NCI-H2227 (cell line): Measurements from ENCODE around the gene PPFIA2.

Experiments used
- DNase-seq: peaks from one replicate; lab custom pipeline; 2025; ENCODE audit not compliant: unreplicated experiment; lab: John Stamatoyannopoulos, UW

PPFIA2 gene

GRCh38 chr12:81284137-81284536, 475.0 kb downstream of the PPFIA2 start:
- no peak for DNase-seq

DNA sequence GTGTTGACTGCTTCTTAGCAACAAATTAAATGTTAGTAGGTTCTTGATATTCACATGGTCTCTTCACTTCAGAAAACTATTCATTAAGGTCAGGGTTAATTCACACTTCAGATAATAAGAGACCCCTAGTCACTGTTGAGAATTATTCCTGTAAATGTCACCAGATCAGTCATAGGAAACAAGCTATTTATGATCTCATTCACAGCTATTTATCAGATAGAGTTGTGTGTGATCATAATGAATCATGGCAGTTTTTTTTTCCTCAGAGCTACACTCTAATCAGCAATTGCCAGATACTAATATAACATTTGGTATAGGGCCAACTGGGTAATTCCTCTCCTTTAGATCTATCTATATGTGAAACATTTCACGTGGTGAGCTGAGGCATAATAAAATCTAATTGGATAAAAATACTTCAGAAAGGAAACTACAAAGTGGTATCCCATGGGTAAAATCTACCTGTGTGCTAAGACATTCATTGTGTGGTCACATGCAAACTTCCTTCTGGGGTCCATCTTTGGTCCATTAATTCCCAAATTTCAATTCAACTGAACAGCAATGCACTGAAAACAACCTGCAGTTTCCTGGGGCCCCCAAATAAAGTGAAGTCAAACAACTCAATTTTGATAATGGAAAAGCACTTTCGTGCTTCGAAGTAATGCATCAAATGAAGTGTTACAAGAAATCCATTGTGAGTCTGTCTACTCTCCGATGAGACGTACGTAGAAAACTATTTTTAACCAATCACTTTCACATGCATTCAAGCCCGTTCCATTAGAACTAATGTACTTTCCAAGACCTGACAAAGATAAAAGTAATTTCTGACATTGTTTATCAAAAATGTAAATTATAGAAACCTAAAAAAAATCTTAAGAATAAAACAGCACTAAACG, 484.3 kb downstream of the PPFIA2 start:
- DNase-seq: peak; percentile 74

- DNase-seq: no peak
Observed at GRCh38 chr12:81270385-81270784, 488.8 kb downstream of the PPFIA2 start.

- DNase-seq: no peak
Observed at GRCh38 chr12:81263072-81263471, 496.1 kb downstream of the PPFIA2 start.

GRCh38 chr12:81261508-81262207, 497.5 kb downstream of the PPFIA2 start:
- no peak for DNase-seq

GRCh38 chr12:81259360-81259759, 499.8 kb downstream of the PPFIA2 start:
- no peak for DNase-seq

DNA sequence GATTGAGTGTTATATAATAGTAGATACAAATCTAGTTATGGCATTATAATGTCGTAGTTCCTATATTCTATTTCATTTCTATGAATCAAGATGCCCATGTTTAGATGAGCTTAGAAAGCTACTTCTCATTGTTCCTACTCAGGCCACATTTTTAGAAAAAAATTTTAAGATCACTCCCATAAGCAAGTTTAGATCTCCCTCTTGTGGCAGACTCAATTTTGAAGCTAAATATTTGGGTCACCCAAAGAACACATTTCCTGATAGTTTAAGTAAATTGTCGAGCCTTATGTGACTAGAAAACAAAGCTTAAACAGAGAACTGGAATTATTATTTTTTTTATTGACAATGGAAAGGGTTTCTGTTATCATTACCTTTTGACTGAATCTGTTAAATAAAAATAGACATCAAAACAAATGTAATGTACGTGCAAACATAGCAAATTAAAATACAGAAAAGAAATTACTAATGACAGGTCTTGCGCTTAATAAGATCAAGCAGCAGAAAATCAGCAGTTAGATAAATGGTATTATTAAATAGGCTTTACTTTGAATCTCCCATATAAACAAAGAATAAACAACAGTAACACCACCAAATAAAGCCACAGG, 501.1 kb downstream of the PPFIA2 start:
- peak; percentile 84 for DNase-seq

DNA sequence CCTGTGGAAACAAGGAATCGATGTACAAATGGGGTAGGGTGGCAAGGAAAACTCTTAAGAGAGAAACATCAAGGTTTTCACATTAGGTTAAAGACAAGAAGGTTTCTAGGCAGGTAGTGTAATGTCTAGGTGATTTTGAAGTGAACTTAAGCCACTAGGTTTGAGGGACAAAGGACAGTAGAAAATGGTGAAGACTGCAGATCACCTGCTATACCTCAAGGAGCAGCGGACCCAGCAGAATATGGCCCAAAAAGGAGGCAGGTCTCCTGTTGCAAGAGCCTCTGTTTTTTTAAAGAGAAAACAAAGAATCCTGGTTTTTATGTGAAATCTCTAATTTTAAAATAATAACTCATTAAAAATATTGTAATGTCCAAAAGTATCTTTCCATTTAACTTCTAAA, 503.2 kb downstream of the PPFIA2 start:
- no peak for DNase-seq

GRCh38 chr12:81255456-81255855, 503.7 kb downstream of the PPFIA2 start:
- no peak for DNase-seq

DNA sequence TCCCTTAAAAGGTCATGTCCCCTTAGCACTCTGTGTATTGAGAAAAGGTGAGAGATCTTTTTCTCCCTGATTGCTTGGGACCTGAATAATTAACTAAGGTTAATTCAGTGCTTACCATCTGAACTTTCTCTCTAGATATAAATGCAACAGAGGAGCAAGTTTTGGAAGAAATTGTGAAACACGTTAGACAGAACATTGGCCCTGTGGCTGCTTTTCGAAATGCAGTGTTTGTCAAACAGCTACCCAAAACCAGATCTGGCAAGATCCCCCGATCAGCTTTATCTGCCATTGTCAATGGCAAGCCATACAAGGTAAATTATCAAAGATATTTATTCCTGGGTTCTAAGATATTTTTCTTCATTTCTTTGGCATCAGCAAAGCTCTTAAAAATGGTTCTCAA, 505.8 kb downstream of the PPFIA2 start:
- DNase-seq: no peak

DNA sequence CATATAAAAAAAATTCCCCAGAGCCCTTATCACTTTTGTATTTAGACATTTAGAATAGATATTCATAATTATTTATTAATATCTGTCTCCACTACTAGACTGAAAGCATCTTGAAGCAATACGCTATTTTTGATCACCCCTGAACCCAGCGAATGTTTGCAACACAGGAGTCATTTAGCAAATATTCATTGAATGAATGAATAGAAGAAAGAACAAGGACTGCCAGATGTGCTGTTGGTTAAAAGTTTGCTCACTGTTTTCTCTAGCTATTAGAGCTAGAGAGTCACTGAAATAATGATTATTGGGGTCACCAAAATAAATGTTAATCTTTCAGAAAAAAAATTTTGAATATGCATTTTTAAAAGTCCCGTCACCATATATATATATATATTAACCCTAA, 506.9 kb downstream of the PPFIA2 start:
- DNase-seq: no peak

DNA sequence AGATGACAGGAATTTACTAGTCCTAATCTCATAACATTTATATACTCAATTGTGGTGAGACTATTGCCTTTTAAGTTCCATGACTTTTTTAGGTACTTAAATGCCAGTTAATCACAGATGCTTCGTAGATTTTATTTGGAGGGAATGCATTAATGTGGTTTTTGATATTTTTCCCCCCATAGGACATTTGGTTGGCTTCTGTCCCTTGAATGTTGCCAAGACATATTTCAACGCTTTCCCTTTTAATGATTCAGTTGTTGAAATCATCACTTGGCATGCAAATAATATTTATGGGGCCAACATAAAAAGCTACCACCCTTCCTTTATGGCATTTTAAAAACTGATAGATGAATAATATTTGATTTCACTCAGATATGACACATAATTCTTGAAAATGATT, 509.2 kb downstream of the PPFIA2 start:
- DNase-seq: no peak

GRCh38 chr12:81245907-81246570, 513.1 kb downstream of the PPFIA2 start:
- DNase-seq: no peak

DNA sequence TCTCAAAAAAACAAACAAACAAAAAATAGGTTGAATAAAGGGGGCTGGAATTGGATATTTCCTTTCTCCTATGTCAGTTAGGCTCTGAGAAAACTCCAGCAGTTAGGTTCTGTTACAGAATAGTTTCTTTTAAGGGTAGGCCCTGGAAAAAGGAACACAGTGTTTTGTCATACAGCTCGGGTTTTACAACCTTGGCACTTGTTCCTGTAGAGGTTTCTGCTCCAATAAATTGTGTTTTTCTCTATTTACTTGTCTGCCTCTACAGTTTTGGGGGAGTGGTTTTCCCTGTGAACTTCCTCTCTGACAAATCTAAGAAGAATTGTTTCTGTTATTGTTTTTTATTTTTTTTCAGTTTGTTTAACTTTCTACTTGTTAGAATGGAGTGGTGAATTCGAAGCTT, 513.7 kb downstream of the PPFIA2 start:
- DNase-seq: no peak

DNA sequence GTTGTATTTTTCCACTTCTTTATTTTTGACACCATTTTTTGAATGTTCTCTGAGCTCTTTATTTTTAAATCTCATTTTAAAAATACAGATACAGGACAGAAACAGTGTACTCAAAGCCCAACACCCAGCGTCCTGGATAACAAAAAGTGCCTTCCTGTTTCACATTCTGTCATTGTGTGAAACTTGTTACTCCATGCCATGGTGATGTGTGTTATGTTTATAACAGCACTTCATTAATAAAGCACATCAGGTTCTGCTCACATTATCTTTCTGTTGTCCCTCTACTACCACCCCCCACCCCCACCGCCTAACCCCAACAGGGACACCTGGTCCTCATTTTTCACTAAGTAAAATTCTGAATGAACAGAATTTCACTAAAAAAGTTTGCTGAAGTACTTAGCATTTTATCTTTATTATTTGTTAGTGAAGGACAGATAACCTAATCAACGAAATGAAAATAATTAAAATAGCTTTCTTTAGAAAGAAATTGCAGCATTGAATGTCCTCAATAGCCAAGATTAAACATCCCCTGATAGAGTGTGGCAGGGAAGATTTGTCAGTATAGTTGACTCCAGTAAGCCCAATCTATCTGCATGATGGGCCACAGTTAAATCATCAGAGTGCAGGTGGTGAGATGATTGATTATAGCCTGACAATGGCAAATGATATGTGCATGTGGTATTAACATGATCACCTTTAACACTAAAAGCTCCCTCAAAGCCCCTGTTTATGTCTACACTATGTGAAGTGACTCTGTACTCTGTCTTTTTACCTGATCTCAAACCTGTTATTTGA, 527.4 kb downstream of the PPFIA2 start:
- peak; percentile 89 for DNase-seq

DNA sequence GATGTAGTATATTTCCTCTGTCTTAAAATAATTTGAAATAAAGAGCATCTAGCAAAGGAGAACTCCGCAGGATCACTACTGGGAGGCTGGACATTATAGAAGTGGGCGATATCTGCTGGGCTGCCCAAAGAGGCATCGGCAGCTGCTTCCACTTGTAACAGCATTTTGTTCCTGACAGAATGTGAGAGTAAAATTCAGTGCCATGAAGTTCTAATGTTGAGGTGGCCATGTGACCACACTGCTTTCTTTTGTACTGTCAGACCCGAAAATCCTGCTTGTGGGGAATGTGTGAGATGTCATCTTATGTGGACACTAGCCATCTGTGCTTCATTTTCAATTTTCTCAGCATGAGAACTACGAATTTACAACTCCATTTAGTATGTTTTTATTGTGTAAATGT, 529.4 kb downstream of the PPFIA2 start:
- DNase-seq: peak; percentile 22

DNA sequence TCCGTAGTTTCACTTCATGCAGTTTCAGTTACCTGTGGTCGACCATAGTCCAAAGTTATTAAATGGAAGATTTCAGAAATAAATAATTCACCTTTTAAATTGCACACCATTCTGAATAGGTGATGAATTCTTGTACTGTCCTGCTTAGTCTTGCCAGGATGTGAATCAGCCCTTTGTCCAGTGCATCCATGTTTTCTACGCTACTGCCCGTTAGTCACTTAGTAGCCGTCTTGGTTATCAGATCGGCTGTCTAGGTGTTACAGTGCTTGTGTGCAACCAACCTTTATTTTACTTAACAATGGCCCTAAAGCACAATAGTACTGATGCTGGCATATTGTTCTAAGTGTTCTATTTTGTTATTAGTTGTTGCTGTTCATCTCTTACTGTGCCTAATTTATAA, 534.5 kb downstream of the PPFIA2 start:
- no peak for DNase-seq

DNA sequence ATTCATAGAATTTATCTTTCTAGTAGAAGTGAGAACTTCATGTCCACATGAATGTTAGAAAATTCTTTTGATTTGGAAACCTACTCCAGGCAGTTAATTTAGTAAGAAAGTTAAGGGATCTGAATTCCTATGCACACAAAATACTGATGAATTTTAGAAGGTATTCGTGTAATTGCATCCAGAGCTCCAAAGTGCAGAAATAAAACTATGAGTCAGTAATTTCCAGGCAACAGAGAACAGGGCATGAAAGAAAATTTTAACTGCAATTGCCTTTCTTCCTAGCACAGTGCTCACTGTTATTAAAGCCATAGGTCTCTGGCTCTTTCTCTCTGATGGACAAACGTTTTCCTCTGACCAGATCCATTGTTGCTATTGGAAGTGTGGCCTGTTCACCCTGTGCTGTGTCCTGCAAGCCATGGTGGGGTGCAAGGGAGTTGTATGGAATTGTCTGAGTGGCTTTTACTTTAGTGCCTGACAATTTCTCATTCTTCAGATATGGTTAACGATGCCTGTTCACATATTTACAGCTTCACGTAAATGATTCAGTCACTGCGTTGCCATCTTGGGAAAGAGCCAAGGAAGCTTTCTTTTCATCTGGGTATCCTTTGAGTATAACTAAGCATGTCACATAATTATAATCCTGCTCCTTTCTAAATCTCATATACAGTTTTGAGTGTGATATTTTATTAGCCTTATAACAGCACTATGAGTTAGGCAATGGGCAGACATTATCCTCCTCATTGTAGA, 536.1 kb downstream of the PPFIA2 start:
- DNase-seq: no peak

DNA sequence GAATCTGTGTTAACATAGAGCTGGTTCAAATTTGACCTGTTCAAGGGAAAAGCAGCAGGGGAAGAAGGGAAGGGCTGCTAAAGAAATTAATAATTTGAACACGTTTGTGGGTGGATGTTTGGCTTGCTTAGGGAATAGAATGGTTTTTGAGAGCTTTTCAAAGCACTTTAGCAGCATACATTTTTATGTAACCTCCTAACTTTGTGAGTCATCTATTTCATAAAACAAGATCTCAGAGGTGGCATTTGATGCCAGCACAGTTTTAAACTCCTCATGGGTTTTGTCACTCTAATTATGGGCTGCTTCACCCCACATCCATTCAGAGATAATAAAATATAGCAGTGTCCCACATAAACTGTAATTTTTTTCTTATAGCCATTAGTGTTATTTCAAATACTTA, 537.5 kb downstream of the PPFIA2 start:
- peak; percentile 47 for DNase-seq

- no peak for DNase-seq
Observed at GRCh38 chr12:81216739-81217138, 542.4 kb downstream of the PPFIA2 start.
